HG02852 (cell line): ENCODE measurements around the gene FRS3.

Experiments used
- ATAC-seq: cut with Tn5 transposase; IDR thresholded peaks from one replicate; pipeline ENCODE4 v1.9.1; 2021; ENCODE audit warnings: mild to moderate bottlenecking, moderate library complexity; ENCODE audit not compliant: unreplicated experiment

The FRS3 gene

DNA sequence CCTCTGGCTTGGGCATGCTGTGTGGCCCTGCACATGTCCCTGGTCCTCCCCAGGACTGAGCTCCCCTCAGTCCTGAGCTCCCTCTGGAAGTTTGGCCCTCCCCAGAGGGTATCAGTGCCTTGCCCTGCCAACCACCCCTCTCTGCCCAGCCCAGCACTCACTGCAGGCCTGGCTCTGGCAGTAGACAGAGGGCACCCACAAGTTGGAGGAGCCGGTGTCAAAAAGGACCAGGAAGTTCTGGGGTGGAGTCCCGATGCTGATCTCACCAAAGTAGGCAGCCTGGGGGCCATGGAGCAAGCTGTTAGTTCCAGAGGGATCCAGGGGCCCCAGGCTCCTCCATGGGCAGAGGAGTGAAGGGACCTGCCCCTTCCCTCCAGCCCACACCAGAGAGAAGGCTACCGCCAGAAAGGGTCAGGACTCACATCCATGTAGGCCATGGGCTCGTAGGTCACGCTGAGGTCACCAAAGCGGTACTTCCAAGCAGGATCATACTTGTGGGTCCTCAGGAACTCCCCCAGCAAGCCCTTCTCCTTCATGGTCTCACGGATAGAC is 35.4 kb downstream of the FRS3 start:
- no peak for ATAC-seq

DNA sequence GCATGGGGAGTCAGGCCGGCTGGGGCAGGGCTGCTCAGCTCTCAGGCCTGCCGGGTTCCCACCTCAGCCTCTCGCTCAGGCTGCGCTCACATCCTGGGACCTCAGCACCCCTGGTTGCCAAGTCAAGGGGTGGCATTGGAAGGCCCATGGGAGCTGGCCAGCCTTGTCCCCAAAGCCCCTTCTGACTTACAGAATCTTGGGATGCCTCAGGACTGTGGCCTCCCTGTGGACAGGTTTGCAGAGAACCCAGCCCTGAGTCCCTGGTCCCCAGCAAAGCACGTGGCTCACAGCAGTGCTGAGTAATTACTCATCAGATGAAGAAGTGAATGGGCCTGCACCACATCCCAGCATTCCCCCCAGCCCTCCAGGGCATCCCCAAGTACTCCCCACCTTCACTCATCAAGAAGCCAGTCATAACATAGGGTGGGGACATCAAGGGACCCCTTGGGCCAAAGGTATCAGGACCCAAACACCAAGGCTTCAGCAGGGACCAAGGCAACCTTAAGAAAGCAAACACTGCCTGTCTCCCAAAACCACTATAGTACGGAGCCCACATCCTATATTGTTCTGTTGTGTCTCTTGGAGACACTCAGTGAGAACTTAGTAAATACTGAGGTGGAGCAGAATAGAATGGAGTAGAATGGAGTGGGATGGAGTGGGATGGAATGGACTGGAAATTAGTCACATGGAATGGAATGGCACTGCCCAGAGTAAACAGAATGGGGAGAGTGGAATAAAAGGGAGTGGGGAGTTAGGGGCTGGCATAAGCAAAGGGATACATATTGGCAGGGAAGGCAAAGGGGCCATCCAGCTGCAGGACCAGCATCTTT is 36.1 kb downstream of the FRS3 start:
- no peak for ATAC-seq

GRCh38 chr6:41741625-41742490 is 37.8 kb downstream of the FRS3 start:
- no peak for ATAC-seq

DNA sequence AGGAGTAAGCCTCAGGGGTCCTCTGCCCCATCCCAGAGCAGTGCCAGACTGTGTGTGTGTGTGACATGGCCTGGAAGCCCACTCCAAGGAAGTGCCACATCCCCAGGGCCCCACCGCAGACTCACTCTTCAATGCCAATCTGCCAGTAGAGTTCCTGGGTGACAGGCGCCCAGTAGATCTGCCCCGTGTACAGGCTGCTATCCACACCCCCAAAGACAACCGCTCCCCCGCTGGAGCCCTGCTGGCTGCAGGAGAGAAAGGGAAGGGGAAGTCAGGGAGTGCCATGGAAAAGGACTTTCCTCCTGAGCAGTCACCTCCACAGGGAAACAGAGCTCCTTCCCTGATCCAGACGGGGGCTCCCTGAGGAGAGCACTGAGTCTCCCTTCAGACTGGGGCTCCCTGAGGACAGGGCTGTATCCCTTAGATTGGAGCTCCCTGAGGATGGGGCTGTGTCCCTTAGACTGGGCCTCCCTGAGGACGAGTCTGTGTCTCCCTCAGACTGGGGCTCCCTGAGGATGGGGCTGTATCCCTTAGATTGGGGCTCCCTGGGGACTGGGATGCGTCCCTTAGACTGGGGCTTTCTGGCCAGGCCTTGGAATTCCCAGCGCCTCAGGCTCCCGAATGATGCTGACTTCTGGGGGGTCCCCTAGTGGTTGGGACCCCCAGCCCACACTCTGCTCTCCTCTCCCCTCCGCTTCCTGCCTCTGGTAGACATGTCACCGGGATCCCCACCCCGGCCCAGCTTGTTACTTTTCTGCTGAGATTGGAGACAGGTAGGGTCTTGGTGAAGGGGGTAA is 39.1 kb downstream of the FRS3 start:
- ATAC-seq: no peak

- no peak for ATAC-seq
Measured at GRCh38 chr6:41739041-41739440, 40.7 kb downstream of the FRS3 start.

- no peak for ATAC-seq
Measured at GRCh38 chr6:41737591-41738130, 42.0 kb downstream of the FRS3 start.

DNA sequence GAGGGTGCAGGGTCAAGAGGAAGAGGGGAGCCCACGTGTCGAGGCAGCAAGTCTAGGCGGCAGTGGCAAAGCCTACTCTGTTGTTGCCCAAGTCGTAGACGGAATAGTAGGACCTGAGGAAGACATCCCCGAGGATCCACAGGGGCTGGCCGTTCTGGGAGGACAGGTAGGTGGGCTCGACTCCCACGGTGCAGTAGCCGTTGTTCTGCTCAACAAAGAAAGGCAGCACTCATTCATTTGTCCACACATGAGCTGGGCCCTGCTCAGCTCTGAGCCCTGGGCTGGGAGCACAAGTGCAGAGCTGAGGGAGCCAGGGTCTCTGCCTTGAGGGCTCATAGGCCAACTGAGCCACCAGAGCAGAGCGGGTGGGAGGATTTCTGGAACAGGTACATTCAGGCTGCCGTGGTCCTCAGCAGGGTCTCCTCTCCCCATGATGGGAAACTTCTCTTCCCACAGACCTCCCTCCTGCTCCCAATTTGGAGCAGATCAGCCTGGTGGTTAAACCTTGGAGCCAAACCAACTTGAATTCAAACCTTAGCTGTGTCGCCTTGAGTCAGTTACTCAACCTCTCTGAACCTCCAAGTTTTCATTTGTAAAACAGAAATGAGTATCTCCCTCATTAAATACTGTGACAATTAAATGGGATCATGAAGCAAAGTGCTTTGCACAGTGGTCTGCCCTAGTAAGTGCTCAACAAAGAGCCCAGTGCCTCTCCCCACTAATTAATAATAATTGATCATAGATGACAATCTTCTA is 42.7 kb downstream of the FRS3 start:
- no peak for ATAC-seq

- ATAC-seq: no peak
Measured at GRCh38 chr6:41736186-41736733, 43.4 kb downstream of the FRS3 start.

DNA sequence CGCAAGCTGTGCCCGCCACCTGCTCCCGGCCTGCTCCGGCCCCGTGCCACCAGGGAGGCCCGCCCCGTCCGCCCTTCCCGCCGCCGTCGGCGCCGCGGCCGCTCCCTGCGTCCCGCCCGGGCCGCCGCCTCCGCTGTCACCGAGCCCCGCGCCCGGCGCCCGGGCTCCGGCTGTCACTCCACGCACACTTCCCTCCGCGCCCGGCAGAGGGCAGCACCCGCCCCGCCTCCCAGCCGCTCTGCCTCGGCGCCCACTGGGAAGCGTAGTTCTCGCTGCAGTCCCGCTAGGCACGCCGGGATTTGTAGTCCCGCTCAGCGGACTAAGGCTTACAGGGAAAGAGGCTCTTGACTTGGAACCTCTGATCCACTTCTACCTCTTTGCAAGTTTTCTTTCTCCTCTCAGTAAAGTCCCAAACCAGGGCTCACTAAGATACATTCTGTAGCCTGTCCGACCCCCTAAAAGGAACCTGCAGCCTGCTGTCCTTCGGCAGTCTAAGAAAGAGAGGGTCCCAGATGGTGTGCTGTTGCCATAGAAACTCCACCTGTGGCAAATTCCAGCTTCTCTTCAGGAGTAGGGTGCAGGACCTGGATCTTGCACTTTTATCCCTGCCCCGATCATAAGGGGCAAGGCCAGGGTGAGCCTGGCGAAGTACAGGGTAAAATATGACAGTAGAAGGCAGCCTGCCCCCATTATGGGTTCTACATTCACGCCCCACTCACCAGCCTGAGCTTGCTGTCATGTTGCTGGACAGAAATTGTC is 44.1 kb downstream of the FRS3 start, which contains the start of gene TFEB:
TFEB (minus strand) TSS at position 182 of the 759 bp plus-strand sequence. CDS start 44,395 bp downstream, outside the sequence.
- ATAC-seq: peak; percentile 41

GRCh38 chr6:41734666-41735426 is 44.9 kb downstream of the FRS3 start:
- ATAC-seq: peak; percentile 19

GRCh38 chr6:41733707-41734665 is 45.7 kb downstream of the FRS3 start:
- ATAC-seq: peak; percentile 45

DNA sequence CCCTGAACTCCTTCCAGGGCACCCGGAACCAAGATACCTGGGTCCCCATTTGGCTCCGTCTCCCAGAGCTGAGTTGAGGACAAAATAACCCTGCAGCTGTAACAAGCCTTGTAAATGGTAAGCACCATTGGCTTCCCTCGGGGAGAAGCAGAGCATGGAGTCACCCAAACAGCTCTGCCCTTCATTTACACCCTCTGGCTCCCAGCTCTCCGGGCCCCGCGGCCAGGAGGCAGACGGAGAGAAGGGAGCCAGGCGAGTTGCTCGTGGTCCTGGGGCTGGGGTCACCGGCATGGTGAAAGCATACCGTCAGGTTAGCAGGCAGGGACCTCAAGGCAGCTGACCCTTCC is 46.4 kb downstream of the FRS3 start:
- ATAC-seq: no peak

GRCh38 chr6:41732591-41733359 is 46.9 kb downstream of the FRS3 start:
- peak; percentile 34 for ATAC-seq

DNA sequence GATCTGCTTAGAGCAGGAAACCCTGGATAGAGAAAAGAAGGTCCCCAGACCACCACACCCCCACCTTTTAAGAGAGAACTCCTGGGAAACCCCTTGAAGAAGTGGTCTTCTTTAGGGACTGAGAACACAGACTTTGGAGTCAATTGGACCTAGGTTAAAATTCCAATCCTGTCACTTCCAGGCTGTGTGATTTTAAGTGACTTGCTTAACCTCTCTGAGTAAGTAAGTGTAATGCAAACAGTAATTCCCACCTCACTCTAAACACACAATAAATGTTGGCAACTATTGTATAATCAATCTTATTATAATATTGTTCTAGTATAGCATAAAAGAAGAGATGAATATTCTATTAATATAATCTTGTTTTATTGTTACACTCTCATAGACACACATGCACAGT is 47.6 kb downstream of the FRS3 start:
- ATAC-seq: no peak

GRCh38 chr6:41731561-41732086 is 48.1 kb downstream of the FRS3 start:
- no peak for ATAC-seq
